B cell (primary cell): Measurements from ENCODE around the gene P2RX5. TPM values are rescaled to one million over a fixed set of nuclear protein-coding genes. Genes with fewer than 3 reads are reported as not detected.

Experiments used
- ATAC-seq: fragments of 200-7000 bp; cut with Tn5 transposase; one replicate; pipeline ENCODE4 v1.10.0; 2021; ENCODE audit warnings: low read depth, mild to moderate bottlenecking, moderate number of reproducible peaks, moderate library complexity
- CTCF ChIA-PET: fragments of 350-600 bp; sonication (Branson Sonifier 250); formaldehyde crosslinking; loops from one replicate; lab custom pipeline; 2021; ENCODE audit warnings: antibody characterized with exemption, inconsistent platforms; lab: Charles Lee
- POLR2A ChIA-PET: fragments of 350-600 bp; sonication (Branson Sonifier 250); formaldehyde crosslinking; loops from one replicate; lab custom pipeline; 2021; ENCODE audit warnings: antibody characterized with exemption; lab: Charles Lee
- DNase-seq: peaks from one replicate; pipeline ENCODE4 v3.0.0; 2013
- H2AFZ ChIP-seq: 2 replicates; pipeline ENCODE4 v1.6.1; 2012; ENCODE audit warnings: mild to moderate bottlenecking, low read depth, low read length; ENCODE audit not compliant: insufficient read depth, poor library complexity, severe bottlenecking
- H3K27ac ChIP-seq, 2 donors: 1 replicate in 1 of 2; 2 replicates in 1 of 2; pipeline ENCODE4 v1.5.1; 2012 to 2013; ENCODE audit warnings: low read length in 2 of 2, mild to moderate bottlenecking in 2 of 2, moderate library complexity in 1 of 2
- H3K27me3 ChIP-seq, 4 experiments: fragments of 200-600 bp in 1 of 4; sonication (generic) in 1 of 4; replicated peaks in 1 of 4; 1 replicate in 2 of 4; 2 replicates in 2 of 4; pipeline versions ENCODE4 v1.6.1 to v1.7.0; 2013 to 2016; ENCODE audit warnings: low read length in 3 of 4, mild to moderate bottlenecking in 2 of 4, mixed read lengths in 1 of 4, moderate library complexity in 1 of 4; ENCODE audit not compliant: insufficient read depth in 4 of 4, control insufficient read depth in 3 of 4; ENCODE audit errors: control extremely low read depth in 1 of 4
- H3K36me3 ChIP-seq, 2 experiments: replicated peaks in 1 of 2; 1 replicate in 1 of 2; 2 replicates in 1 of 2; pipeline versions ENCODE4 v1.6.1 to v1.7.1; 2013; ENCODE audit warnings: low read length in 1 of 2; ENCODE audit not compliant: insufficient read depth in 2 of 2, control insufficient read depth in 1 of 2; ENCODE audit errors: control extremely low read depth in 1 of 2, extremely low read depth in 1 of 2
- H3K4me1 ChIP-seq, 2 donors: fragments of 200-600 bp in 1 of 2; sonication (generic) in 1 of 2; 1 replicate in 1 of 2; 2 replicates in 1 of 2; pipeline versions ENCODE4 v1.5.1 to v1.6.1; 2013 to 2017; ENCODE audit warnings: low read length in 2 of 2; ENCODE audit not compliant: control insufficient read depth in 2 of 2, insufficient read depth in 2 of 2
- H3K4me2 ChIP-seq: replicated peaks from 2 replicates; pipeline ENCODE3; 2012; ENCODE audit warnings: mild to moderate bottlenecking, low read depth, low read length; ENCODE audit not compliant: poor library complexity, severe bottlenecking
- H3K4me3 ChIP-seq, 5 experiments: fragments of 200-600 bp in 1 of 5; sonication (generic) in 1 of 5; 1 replicate in 3 of 5; 2 replicates in 2 of 5; pipeline versions ENCODE4 v1.5.1 to v1.7.0; 2011 to 2016; ENCODE audit warnings: low read length in 4 of 5, mild to moderate bottlenecking in 4 of 5, low read depth in 2 of 5, control low read depth in 1 of 5, moderate library complexity in 1 of 5; ENCODE audit not compliant: insufficient read depth in 1 of 5; ENCODE audit errors: control extremely low read depth in 1 of 5, extremely low read depth in 1 of 5
- H3K79me2 ChIP-seq: fragments of 200-600 bp; sonication (generic); one replicate; pipeline ENCODE4 v1.6.0; 2016; ENCODE audit warnings: low read length; ENCODE audit not compliant: control insufficient read depth, insufficient read depth
- H3K9ac ChIP-seq: fragments of 200-600 bp; sonication (generic); 2 replicates; pipeline ENCODE4 v1.6.1; 2017; ENCODE audit warnings: mild to moderate bottlenecking, low read length, moderate library complexity
- H3K9me3 ChIP-seq, 3 donors: one replicate each; pipeline versions ENCODE4 v1.6.1 to v1.7.1; 2013; ENCODE audit warnings: low read length in 2 of 3; ENCODE audit not compliant: control insufficient read depth in 2 of 3, insufficient read depth in 1 of 3; ENCODE audit errors: control extremely low read depth in 1 of 3
- H4K20me1 ChIP-seq: 2 replicates; pipeline ENCODE4 v1.6.0; 2012; ENCODE audit warnings: mild to moderate bottlenecking, low read length; ENCODE audit not compliant: insufficient read depth, control insufficient read depth, poor library complexity, severe bottlenecking
- H3K27ac Mint-ChIP-seq: one replicate; pipeline ENCODE4 v1.8.0; 2021; ENCODE audit warnings: mixed read lengths
- H3K27me3 Mint-ChIP-seq: one replicate; pipeline ENCODE4 v1.8.0; 2021; ENCODE audit warnings: mixed read lengths
- H3K4me1 Mint-ChIP-seq: one replicate; pipeline ENCODE4 v1.8.0; 2021; ENCODE audit warnings: mixed read lengths
- H3K4me3 Mint-ChIP-seq: one replicate; pipeline ENCODE4 v1.8.0; 2021; ENCODE audit warnings: mixed read lengths
- H3K9me3 Mint-ChIP-seq: one replicate; pipeline ENCODE4 v1.8.0; 2022; ENCODE audit warnings: mixed read lengths; ENCODE audit not compliant: insufficient read depth
- CTCF ChIP-seq: fragments of 200-600 bp; IDR thresholded peaks from one replicate; pipeline ENCODE4 v1.8.0; 2022; ENCODE audit warnings: antibody characterized with exemption, mild to moderate bottlenecking
- EZH2 ChIP-seq: IDR thresholded peaks from 2 replicates; pipeline ENCODE4 v1.6.1; 2012; ENCODE audit warnings: borderline replicate concordance, low read depth, mild to moderate bottlenecking, moderate library complexity, low read length; ENCODE audit not compliant: insufficient read depth, poor library complexity, severe bottlenecking
- WGBS: methylation state at CpG from one replicate; pipeline ENCODE4 v1.1.5; 2013; ENCODE audit warnings: missing lambda C conversion rate; ENCODE audit not compliant: insufficient coverage; 5-methylcytosine and 5-hydroxymethylcytosine counted together
- intact Hi-C: fragments of 100-400 bp; cut with micrococcal nuclease; formaldehyde crosslinking; loops from one replicate; pipeline ENCODE4 v1.10.0; 2022
- polyA plus RNA-seq: library from polyadenylated mRNA; depleted of rRNA; stranded (reverse); fragments of >200 nt; gene quantifications from 2 replicates; pipeline ENCODE4 v1.2.3, GENCODE V29; 2012
- total RNA-seq, 2 donors: library from RNA; stranded (reverse); fragments of 120-200 nt in 1 of 2; gene quantifications; 1 replicate in 1 of 2; 2 replicates in 1 of 2; pipeline versions ENCODE4 v1.2.3 to v1.2.4, GENCODE V29; 2013 to 2022

The P2RX5 gene
- total and polyA plus RNA-seq, 2 donors (not counting 1 experiment from before 2014, with no cell fraction given), result 405 to 745 TPM

- Histone ChIP-seq H2AFZ (no peak overlapping the region), H3K79me2 (peaks cover 29% of the 10 kb centered on the region), H3K9ac (no peak overlapping the region), H3K36me3 (peaks cover 0 to 68% of the 10 kb centered on the region in 2 experiments), H4K20me1 (peaks cover 77% of the 10 kb centered on the region), H3K27me3 (no peaks in the 10 kb centered on the region), H3K4me2 (no peak overlapping the region), H3K27ac (peak overlapping the region; percentile 36 to 56), H3K9me3 (peaks cover 0 to 7% (median 0%) of the 10 kb centered on the region in 3 donors), H3K4me1 (peaks cover 17 to 47% of the 10 kb centered on the region in 2 donors), H3K4me3 (no peak overlapping the region)
- Mint-ChIP-seq H3K4me3 (no peak overlapping the region), H3K27ac (peak overlapping the region; percentile 71), H3K27me3 (no peaks in the 10 kb centered on the region), H3K4me1 (peaks cover 44% of the 10 kb centered on the region), H3K9me3 (no peaks in the 10 kb centered on the region)
- DNase-seq (no peak), ATAC-seq (no peak)
- ChIA-PET POLR2A (interaction anchor here (0.6 to 1.5 kb wide), 4 partner anchors 13 to 56 kb away, joined by 4 to 10 read pairs (median 4); no protein-coding TSS in a partner anchor), CTCF (interaction anchor here (0.6 to 5.2 kb wide), 15 partner anchors 11 to 1115 kb away, joined by 3 to 184 read pairs (median 6); partner anchors contain the start of genes NCBP3 and P2RX5)
- 95% methylated on average over 11 of the region's 12 CpGs for WGBS
- intact Hi-C loops, result loop anchor here (2.0 kb wide), 5 partner anchors 13 to 145 kb away; partner anchors contain the start of genes EMC6, HASPIN and TAX1BP3
- TF ChIP-seq CTCF (no peak), EZH2 (no peak)
These were observed 13.9 kb downstream of the P2RX5 start for GRCh38 chr17:3682033-3682432.

GRCh38 chr17:3681565-3681964 is 14.4 kb downstream of the P2RX5 start:
- no peak for DNase-seq
- 91% methylated on average over 13 of the region's 20 CpGs for WGBS
- Histone ChIP-seq H3K4me1 (peaks cover 17 to 47% of the 10 kb centered on the region in 2 donors), H3K9me3 (peaks cover 0 to 7% (median 0%) of the 10 kb centered on the region in 3 donors), H3K79me2 (peaks cover 29% of the 10 kb centered on the region), H3K36me3 (peaks cover 0 to 70% of the 10 kb centered on the region in 2 experiments), H3K4me2 (no peak overlapping the region), H3K9ac (no peak overlapping the region), H3K27ac (peak overlapping the region; percentile 36 to 56), H4K20me1 (peaks cover 79% of the 10 kb centered on the region), H3K4me3 (no peak overlapping the region), H2AFZ (no peak overlapping the region), H3K27me3 (no peaks in the 10 kb centered on the region)
- H3K27ac Mint-ChIP-seq, result peak overlapping the region; percentile 71
- CTCF ChIA-PET, result interaction anchor here (1.2 to 5.2 kb wide), 5 partner anchors 11 to 145 kb away, joined by 3 to 184 read pairs (median 38); partner anchors contain the start of gene P2RX5
- H3K27me3 Mint-ChIP-seq, result no peaks in the 10 kb centered on the region
- TF ChIP-seq EZH2 (no peak), CTCF (no peak)
- ATAC-seq, result no peak
- no peak overlapping the region for H3K4me3 Mint-ChIP-seq
- H3K4me1 Mint-ChIP-seq, result peaks cover 44% of the 10 kb centered on the region
- POLR2A ChIA-PET, result interaction anchor here (0.6 to 1.5 kb wide), 2 partner anchors 13 to 57 kb away, joined by 4 read pairs; no protein-coding TSS in a partner anchor
- intact Hi-C loops, result no loop called here
- no peaks in the 10 kb centered on the region for H3K9me3 Mint-ChIP-seq
